ENCODE data around the gene SP140.

DNA sequence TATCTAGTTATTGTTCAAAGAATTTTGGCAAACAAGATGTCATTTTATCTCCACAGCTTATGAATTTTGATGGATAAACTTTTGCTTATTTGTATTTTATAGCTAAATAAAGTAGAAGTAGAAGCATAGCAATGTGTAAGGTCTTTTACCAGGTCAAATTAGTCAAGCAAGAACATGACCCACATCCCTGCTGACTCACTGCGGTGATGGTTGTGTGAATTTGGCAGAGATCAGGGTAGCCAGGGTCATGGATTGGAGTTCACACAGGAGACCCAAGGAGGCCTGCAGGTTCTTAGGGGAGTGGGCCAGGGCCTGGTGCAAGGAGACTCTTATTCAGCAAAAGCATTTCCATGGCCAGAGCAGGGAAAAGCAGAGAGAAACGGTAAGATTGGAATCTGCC, 18.7 kb downstream of the SP140 start:
- TF ChIP-seq, protein P1, sequence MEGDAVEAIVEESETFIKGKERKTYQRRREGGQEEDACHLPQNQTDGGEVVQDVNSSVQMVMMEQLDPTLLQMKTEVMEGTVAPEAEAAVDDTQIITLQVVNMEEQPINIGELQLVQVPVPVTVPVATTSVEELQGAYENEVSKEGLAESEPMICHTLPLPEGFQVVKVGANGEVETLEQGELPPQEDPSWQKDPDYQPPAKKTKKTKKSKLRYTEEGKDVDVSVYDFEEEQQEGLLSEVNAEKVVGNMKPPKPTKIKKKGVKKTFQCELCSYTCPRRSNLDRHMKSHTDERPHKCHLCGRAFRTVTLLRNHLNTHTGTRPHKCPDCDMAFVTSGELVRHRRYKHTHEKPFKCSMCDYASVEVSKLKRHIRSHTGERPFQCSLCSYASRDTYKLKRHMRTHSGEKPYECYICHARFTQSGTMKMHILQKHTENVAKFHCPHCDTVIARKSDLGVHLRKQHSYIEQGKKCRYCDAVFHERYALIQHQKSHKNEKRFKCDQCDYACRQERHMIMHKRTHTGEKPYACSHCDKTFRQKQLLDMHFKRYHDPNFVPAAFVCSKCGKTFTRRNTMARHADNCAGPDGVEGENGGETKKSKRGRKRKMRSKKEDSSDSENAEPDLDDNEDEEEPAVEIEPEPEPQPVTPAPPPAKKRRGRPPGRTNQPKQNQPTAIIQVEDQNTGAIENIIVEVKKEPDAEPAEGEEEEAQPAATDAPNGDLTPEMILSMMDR (IDR thresholded peaks at IDR 0.05), result no peak
- TF ChIP-seq SIN3A (IDR thresholded peaks at IDR 0.05; ENCODE audit: borderline replicate concordance, insufficient read depth, low read depth, low read length), result no peak
- TF ChIP-seq POLR2AphosphoS5 (IDR thresholded peaks at IDR 0.05; ENCODE audit: low read depth, low read length), result no peak
- TF ChIP-seq TCF7L2 (IDR thresholded peaks at IDR 0.05; ENCODE audit: low read depth, low read length), result no peak
- no peak for TF ChIP-seq REST (IDR thresholded peaks at IDR 0.05; ENCODE audit: insufficient read depth in 1 of 2, low read depth in 2 of 2, low read length in 1 of 2)
